C4-2B (cell line): Measurements from ENCODE around the gene AUH.

Experiments
- ZFX ChIP-seq: fragments of 450-650 bp; IDR thresholded peaks from 2 replicates; pipeline ENCODE4 v1.6.1; 2017
- TF ChIP-seq, protein P1 (sequence below): fragments of 450-650 bp; conservative IDR thresholded peaks from 2 replicates; pipeline ENCODE4 v1.5.1; 2017; ENCODE audit warnings: mild to moderate bottlenecking

DNA sequence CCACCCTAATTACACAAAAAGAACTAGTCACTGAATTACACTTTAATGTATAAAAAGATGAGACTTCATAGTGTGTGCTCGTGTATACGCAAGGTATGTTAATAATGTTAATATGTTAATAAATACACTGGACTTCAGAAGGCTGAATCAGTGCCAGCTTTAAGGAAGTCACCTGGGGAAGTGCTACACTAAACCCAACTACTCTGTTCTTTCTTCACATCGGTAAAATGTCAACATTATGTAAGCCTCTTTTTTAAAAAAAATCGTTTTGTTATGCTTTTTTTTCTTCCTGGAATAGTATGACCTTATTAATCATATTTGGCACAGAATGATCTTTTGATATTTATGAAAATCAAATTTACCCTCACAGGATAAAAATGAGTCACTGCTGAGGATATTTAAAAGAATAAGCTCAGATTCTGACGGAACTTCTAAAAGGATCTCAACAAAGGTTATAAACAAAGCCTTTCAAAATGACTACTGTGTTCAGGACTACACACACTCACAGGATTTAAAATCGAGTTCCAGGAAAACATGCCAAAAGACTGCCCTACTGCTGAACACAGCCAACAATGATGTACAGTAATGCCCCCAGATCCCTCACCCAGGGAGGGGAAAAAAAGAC, 75.9 kb downstream of the AUH start:
- TF ChIP-seq ZFX = no peak
- TF ChIP-seq, protein P1, sequence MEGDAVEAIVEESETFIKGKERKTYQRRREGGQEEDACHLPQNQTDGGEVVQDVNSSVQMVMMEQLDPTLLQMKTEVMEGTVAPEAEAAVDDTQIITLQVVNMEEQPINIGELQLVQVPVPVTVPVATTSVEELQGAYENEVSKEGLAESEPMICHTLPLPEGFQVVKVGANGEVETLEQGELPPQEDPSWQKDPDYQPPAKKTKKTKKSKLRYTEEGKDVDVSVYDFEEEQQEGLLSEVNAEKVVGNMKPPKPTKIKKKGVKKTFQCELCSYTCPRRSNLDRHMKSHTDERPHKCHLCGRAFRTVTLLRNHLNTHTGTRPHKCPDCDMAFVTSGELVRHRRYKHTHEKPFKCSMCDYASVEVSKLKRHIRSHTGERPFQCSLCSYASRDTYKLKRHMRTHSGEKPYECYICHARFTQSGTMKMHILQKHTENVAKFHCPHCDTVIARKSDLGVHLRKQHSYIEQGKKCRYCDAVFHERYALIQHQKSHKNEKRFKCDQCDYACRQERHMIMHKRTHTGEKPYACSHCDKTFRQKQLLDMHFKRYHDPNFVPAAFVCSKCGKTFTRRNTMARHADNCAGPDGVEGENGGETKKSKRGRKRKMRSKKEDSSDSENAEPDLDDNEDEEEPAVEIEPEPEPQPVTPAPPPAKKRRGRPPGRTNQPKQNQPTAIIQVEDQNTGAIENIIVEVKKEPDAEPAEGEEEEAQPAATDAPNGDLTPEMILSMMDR = no peak
